GM19452 (cell line): Measurements from ENCODE around the gene MLANA.

Experiments used
- ATAC-seq: cut with Tn5 transposase; IDR thresholded peaks from one replicate; pipeline ENCODE4 v1.9.1; 2021; ENCODE audit not compliant: unreplicated experiment

The MLANA gene

DNA sequence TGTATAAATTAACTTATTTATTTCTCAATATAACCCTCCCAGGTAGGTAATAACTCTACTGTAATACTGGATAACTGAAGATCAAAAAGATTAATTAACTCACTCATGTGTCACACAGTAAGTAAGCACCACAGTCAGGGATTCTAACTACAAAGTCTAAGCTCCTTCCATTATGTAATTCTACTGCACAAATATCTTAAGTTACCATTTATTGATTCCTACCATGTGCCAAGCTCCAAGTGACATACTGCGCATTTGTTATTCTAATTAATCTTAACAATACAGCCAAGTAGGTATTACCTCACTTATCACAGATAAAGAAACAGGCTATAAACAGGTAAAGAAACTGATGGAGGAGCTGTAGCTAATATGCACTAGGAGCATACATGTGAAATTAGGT lies 66.5 kb downstream of the MLANA start:
- no peak for ATAC-seq

DNA sequence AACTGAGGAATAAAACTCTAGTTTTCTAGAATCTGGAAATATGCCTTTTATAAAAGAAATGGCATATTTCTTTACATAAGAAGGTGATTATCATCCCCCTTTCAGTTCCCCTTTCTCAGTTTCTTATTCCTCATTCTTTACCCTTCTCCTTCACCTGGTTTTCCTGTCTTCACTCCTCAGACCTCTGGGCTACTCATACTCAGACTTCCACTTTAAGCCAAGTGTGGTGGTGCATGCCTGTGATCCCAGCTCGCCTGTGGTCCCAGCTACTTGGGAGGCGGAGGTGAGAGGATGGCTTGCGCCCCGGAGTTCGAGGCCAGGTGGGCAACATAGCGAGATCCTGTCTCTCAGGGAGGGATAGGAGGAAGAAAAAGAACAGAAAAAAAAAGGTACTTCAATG lies 67.6 kb downstream of the MLANA start:
- peak; percentile 70 for ATAC-seq
